Endometrial microvascular endothelial cells (primary cell): ENCODE data around the gene RNFT2. TPM values are rescaled to one million over a fixed set of nuclear protein-coding genes. Genes with fewer than 3 reads are reported as not detected.

Experiments used
- in situ Hi-C: cut with HindIII; loops from 2 replicates; pipeline ENCODE4 v1.10.0; 2017; ENCODE audit warnings: low sequenced_read_pairs, low pct_unique_long_range_greater_than_20kb; ENCODE audit errors: inconsistent ontology term
- total RNA-seq: library from RNA; depleted of rRNA; stranded (reverse); fragments of >200 nt; gene quantifications from one replicate; pipeline ENCODE4 v1.2.3, GENCODE V29; 2015; ENCODE audit errors: inconsistent ontology term

RNFT2 gene
- total RNA-seq, 1 donor from 2014 or later, result 1.3 TPM

- in situ Hi-C loops, result no loop called here
Measured at GRCh38 chr12:116884871-116885270, 146.8 kb downstream of the RNFT2 start.

GRCh38 chr12:116885491-116885890 is 147.4 kb downstream of the RNFT2 start:
- in situ Hi-C loops, result no loop called here

GRCh38 chr12:116887244-116887643 is 149.1 kb downstream of the RNFT2 start:
- in situ Hi-C loops, result no loop called here

- in situ Hi-C loops, result no loop called here
Measured at GRCh38 chr12:116887897-116888296, 149.8 kb downstream of the RNFT2 start.

GRCh38 chr12:116890330-116890729 is 152.2 kb downstream of the RNFT2 start:
- in situ Hi-C loops, result no loop called here

GRCh38 chr12:116891019-116891418 is 152.9 kb downstream of the RNFT2 start:
- in situ Hi-C loops, result no loop called here

GRCh38 chr12:116892349-116893140 is 154.4 kb downstream of the RNFT2 start:
- in situ Hi-C loops, result no loop called here

- in situ Hi-C loops, result no loop called here
Measured at GRCh38 chr12:116894913-116895312, 156.8 kb downstream of the RNFT2 start.

- in situ Hi-C loops, result no loop called here
Measured at GRCh38 chr12:116896411-116896924, 158.4 kb downstream of the RNFT2 start.

GRCh38 chr12:116897476-116897875 is 159.4 kb downstream of the RNFT2 start:
- in situ Hi-C loops, result no loop called here

GRCh38 chr12:116898669-116899068 is 160.6 kb downstream of the RNFT2 start:
- in situ Hi-C loops, result no loop called here

GRCh38 chr12:116901612-116902011 is 163.5 kb downstream of the RNFT2 start:
- in situ Hi-C loops, result no loop called here

Other genes starting within 250 kb of the RNFT2 start
- gene MAP1LC3B2, start 178.9 kb upstream of the RNFT2 start, total RNA-seq, result not detected
- 35.8 TPM for gene SPRING1, start 246 bp upstream of the RNFT2 start, total RNA-seq
- 0.09 TPM for gene HRK, start 143.1 kb downstream of the RNFT2 start, total RNA-seq
- gene FBXW8, start 172.6 kb downstream of the RNFT2 start, total RNA-seq, result 13.8 TPM